HL-60 (cell line): ENCODE measurements around the gene ARMH1.

Experiments used
- DNase-seq, 2 experiments: peaks; one replicate each; pipeline ENCODE4 v3.0.0-alpha.2; 2010 to 2020; ENCODE audit warnings: low read depth in 1 of 2, low spot score in 1 of 2
- H3K27ac ChIP-seq: fragments of 250-450 bp; sonication (Bioruptor Pico); replicated peaks from 2 replicates; pipeline ENCODE4 v1.5.1; 2020; ENCODE audit warnings: mild to moderate bottlenecking, moderate library complexity
- H3K27me3 ChIP-seq: fragments of 250-450 bp; sonication (Bioruptor Pico); 2 replicates; pipeline ENCODE4 v1.5.1; 2021; ENCODE audit warnings: mild to moderate bottlenecking, moderate library complexity; ENCODE audit not compliant: insufficient read depth, poor library complexity, severe bottlenecking
- H3K4me3 ChIP-seq: replicated peaks from 2 replicates; pipeline ENCODE4 v1.5.1; 2011; ENCODE audit warnings: mild to moderate bottlenecking, control low read depth, low read length; ENCODE audit not compliant: insufficient read depth
- CTCF ChIP-seq: IDR thresholded peaks from one replicate; pipeline ENCODE4 v1.5.1; 2011; ENCODE audit warnings: low read length, control low read depth, inconsistent platforms; ENCODE audit not compliant: insufficient read depth
- GABPA ChIP-seq: IDR thresholded peaks from 2 replicates; pipeline ENCODE4 v1.6.1; 2012; ENCODE audit warnings: low read depth
- POLR2AphosphoS5 ChIP-seq: IDR thresholded peaks from 2 replicates; pipeline ENCODE4 v1.6.1; 2012; ENCODE audit warnings: low read depth
- SPI1 ChIP-seq: IDR thresholded peaks from 2 replicates; pipeline ENCODE4 v1.6.1; 2012; ENCODE audit warnings: low read depth, mild to moderate bottlenecking, borderline replicate concordance
- TF ChIP-seq, protein P1 (sequence below): IDR thresholded peaks from 2 replicates; pipeline ENCODE4 v1.6.1; 2012; ENCODE audit warnings: low read depth; ENCODE audit not compliant: insufficient replicate concordance

The ARMH1 gene

GRCh38 chr1:44681905-44682882, 7.7 kb downstream of the ARMH1 start:
- TF ChIP-seq, protein P1, sequence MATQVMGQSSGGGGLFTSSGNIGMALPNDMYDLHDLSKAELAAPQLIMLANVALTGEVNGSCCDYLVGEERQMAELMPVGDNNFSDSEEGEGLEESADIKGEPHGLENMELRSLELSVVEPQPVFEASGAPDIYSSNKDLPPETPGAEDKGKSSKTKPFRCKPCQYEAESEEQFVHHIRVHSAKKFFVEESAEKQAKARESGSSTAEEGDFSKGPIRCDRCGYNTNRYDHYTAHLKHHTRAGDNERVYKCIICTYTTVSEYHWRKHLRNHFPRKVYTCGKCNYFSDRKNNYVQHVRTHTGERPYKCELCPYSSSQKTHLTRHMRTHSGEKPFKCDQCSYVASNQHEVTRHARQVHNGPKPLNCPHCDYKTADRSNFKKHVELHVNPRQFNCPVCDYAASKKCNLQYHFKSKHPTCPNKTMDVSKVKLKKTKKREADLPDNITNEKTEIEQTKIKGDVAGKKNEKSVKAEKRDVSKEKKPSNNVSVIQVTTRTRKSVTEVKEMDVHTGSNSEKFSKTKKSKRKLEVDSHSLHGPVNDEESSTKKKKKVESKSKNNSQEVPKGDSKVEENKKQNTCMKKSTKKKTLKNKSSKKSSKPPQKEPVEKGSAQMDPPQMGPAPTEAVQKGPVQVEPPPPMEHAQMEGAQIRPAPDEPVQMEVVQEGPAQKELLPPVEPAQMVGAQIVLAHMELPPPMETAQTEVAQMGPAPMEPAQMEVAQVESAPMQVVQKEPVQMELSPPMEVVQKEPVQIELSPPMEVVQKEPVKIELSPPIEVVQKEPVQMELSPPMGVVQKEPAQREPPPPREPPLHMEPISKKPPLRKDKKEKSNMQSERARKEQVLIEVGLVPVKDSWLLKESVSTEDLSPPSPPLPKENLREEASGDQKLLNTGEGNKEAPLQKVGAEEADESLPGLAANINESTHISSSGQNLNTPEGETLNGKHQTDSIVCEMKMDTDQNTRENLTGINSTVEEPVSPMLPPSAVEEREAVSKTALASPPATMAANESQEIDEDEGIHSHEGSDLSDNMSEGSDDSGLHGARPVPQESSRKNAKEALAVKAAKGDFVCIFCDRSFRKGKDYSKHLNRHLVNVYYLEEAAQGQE: no peak
- TF ChIP-seq GABPA (no peak), POLR2AphosphoS5 (no peak), CTCF (no peak), SPI1 (no peak)
- no peak overlapping the region for H3K4me3 ChIP-seq
- peak; percentile 50 to 52 for DNase-seq
- H3K27ac ChIP-seq: peak overlapping the region; percentile 44
- H3K27me3 ChIP-seq: no peaks in the 10 kb centered on the region

DNA sequence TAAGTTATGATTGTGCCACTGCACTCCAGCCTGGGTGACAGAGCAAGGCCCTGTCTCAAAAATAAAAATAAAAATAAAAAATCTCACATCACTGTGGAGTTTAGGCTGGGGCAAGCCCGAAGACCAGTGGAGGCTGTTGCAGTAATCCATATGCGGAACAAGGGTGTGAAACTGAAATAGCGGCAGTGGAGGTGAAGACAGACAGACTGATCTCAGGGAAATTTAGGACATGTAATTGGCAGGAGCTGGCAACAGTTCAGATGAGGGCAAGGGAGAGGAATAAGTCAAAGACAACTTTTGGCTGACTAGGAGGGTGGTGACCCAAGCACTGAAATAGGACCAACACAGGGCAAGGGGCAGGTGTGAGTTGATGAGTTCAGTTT, 8.4 kb downstream of the ARMH1 start:
- Histone ChIP-seq H3K27ac (peak overlapping the region; percentile 90), H3K4me3 (no peak overlapping the region), H3K27me3 (no peaks in the 10 kb centered on the region)
- TF ChIP-seq POLR2AphosphoS5 (no peak), SPI1 (no peak), CTCF (no peak), GABPA (no peak)
- TF ChIP-seq, protein P1: no peak
- DNase-seq: no peak

DNA sequence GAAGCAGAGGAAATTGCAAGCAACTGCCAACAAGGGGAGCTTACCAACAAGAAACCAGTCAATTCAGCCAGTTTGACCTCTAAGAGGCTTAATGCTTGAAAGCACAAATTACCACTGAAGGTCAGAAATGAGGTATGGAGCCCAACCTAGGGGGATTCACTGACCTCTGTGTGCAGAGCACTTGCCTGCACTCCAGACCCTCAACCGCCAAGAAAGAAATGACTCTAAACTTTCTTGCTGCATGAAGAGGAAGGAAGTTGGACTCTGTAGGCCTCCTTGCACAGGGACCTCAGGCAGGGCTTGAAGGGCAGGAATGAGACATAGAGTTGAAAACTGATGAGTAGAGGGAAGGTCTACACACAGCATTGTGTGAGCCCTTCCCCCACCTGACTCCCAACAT, 10.0 kb downstream of the ARMH1 start:
- DNase-seq: peak; percentile 40 to 90
- peak overlapping the region; percentile 90 for H3K27ac ChIP-seq
- TF ChIP-seq CTCF (no peak), SPI1 (peak; percentile 79; the same call in 1 of the 2 replicates), POLR2AphosphoS5 (peak; percentile 73)
- no peak overlapping the region for H3K4me3 ChIP-seq
- no peaks in the 10 kb centered on the region for H3K27me3 ChIP-seq
